SK-MEL-5 (cell line): Measurements from ENCODE around the gene ELMOD1. TPM values are rescaled to one million over a fixed set of nuclear protein-coding genes. Genes with fewer than 3 reads are reported as not detected.

Experiments
- DNase-seq: peaks from one replicate; pipeline ENCODE4 v3.0.0-alpha.2; 2016; ENCODE audit warnings: low read depth, low spot score
- in situ Hi-C: cut with HindIII; loops from 2 replicates; pipeline ENCODE4 v1.10.0; 2016; ENCODE audit warnings: low sequenced_read_pairs, high pct_unique_total_duplicates, low pct_unique_long_range_greater_than_20kb
- total RNA-seq: library from RNA; depleted of rRNA; stranded (reverse); fragments of >200 nt; shearing (Covaris generic); gene quantifications from 2 replicates; pipeline ENCODE4 v1.2.3, GENCODE V29; 2014

The ELMOD1 gene
- total RNA-seq, 1 experiment from 2014 or later, result 0.77 TPM

- in situ Hi-C loops, result no loop called here
- no peak for DNase-seq
Measured at GRCh38 chr11:107695446-107695845, 104.5 kb downstream of the ELMOD1 start.

GRCh38 chr11:107696140-107696539, 105.2 kb downstream of the ELMOD1 start:
- in situ Hi-C loops, result no loop called here

GRCh38 chr11:107697291-107697690, 106.3 kb downstream of the ELMOD1 start:
- in situ Hi-C loops, result no loop called here
- no peak for DNase-seq

More at GRCh38 chr11:107696140-107696539, 105.2 kb downstream of the ELMOD1 start:
- peak; percentile 28 for DNase-seq

GRCh38 chr11:107699371-107700285, 108.7 kb downstream of the ELMOD1 start:
- DNase-seq, result peak; percentile 78
- in situ Hi-C loops, result no loop called here

GRCh38 chr11:107702109-107702660, 111.2 kb downstream of the ELMOD1 start:
- DNase-seq, result no peak
- in situ Hi-C loops, result no loop called here

- DNase-seq, result no peak
- in situ Hi-C loops, result no loop called here
Measured at GRCh38 chr11:107702723-107703122, 111.8 kb downstream of the ELMOD1 start.

GRCh38 chr11:107704451-107704850, 113.5 kb downstream of the ELMOD1 start:
- in situ Hi-C loops, result no loop called here
- DNase-seq, result no peak

- no peak for DNase-seq
- in situ Hi-C loops, result no loop called here
Measured at GRCh38 chr11:107705027-107705426, 114.1 kb downstream of the ELMOD1 start.

- no peak for DNase-seq
- in situ Hi-C loops, result no loop called here
Measured at GRCh38 chr11:107706531-107706930, 115.6 kb downstream of the ELMOD1 start.

GRCh38 chr11:107707215-107707671, 116.3 kb downstream of the ELMOD1 start:
- in situ Hi-C loops, result no loop called here
- no peak for DNase-seq

- no peak for DNase-seq
- in situ Hi-C loops, result no loop called here
Measured at GRCh38 chr11:107707807-107708206, 116.9 kb downstream of the ELMOD1 start.

- in situ Hi-C loops, result no loop called here
- no peak for DNase-seq
Measured at GRCh38 chr11:107708792-107709191, 117.8 kb downstream of the ELMOD1 start.

- DNase-seq, result no peak
- in situ Hi-C loops, result no loop called here
Measured at GRCh38 chr11:107710301-107710700, 119.4 kb downstream of the ELMOD1 start.

GRCh38 chr11:107711861-107712755, 121.2 kb downstream of the ELMOD1 start, which contains the start of gene SLN:
Gene SLN, minus strand, starts transcription at chr11:107712056.
- no peak for DNase-seq
- in situ Hi-C loops, result no loop called here

GRCh38 chr11:107713009-107713408, 122.1 kb downstream of the ELMOD1 start:
- in situ Hi-C loops, result no loop called here
- DNase-seq, result no peak
